HG03558 (cell line): ENCODE data around the gene DOK7.
"Not testable (repeated sequence)": the region's sequence is repeated elsewhere in the genome, so short reads cannot be mapped to it uniquely, and the experiment has no call there.

ENCODE experiments used
- ATAC-seq: cut with Tn5 transposase; IDR thresholded peaks from one replicate; pipeline ENCODE4 v1.9.1; 2021; ENCODE audit warnings: moderate number of reproducible peaks; ENCODE audit not compliant: unreplicated experiment; ENCODE audit errors: extremely low read depth

The DOK7 gene

GRCh38 chr4:3527101-3527913 is 64.2 kb downstream of the DOK7 start:
- no peak for ATAC-seq

- ATAC-seq = no peak
Measured at GRCh38 chr4:3527914-3528876, 65.1 kb downstream of the DOK7 start.

GRCh38 chr4:3529363-3529762 is 66.3 kb downstream of the DOK7 start:
- no peak for ATAC-seq

- no peak for ATAC-seq
Measured at GRCh38 chr4:3530051-3530450, 66.9 kb downstream of the DOK7 start.

- ATAC-seq = no peak
Measured at GRCh38 chr4:3530663-3531254, 67.7 kb downstream of the DOK7 start.

- ATAC-seq = no peak
Measured at GRCh38 chr4:3531318-3531878, 68.3 kb downstream of the DOK7 start.

GRCh38 chr4:3531879-3532750 is 69.0 kb downstream of the DOK7 start, which contains the start of gene LRPAP1:
LRPAP1 (minus strand) TSS chr4:3532422; CDS start chr4:3532412, 10 bp downstream.
- ATAC-seq = no peak

GRCh38 chr4:3532751-3533422 is 69.8 kb downstream of the DOK7 start:
- ATAC-seq = no peak

- ATAC-seq = no peak
Measured at GRCh38 chr4:3533423-3533820, 70.3 kb downstream of the DOK7 start.

GRCh38 chr4:3535812-3536211 is 72.7 kb downstream of the DOK7 start:
- ATAC-seq = not testable (repeated sequence)

- ATAC-seq = not testable (repeated sequence)
Measured at GRCh38 chr4:3538906-3539305, 75.8 kb downstream of the DOK7 start.

- not testable (repeated sequence) for ATAC-seq
Measured at GRCh38 chr4:3543415-3543814, 80.3 kb downstream of the DOK7 start.
